K562 (cell line): ENCODE results near the gene PHF21A. TPM values are rescaled to one million over a fixed set of nuclear protein-coding genes. Genes with fewer than 3 reads are reported as not detected.

ENCODE experiments used
- BRD9 ChIP-seq: fragments of 450-650 bp; IDR thresholded peaks from 2 replicates; pipeline ENCODE4 v1.6.1; 2018; ENCODE audit warnings: low read depth; ENCODE audit not compliant: partially characterized antibody
- CCNT2 ChIP-seq: IDR thresholded peaks from 2 replicates; pipeline ENCODE4 v1.6.1; 2011; ENCODE audit warnings: borderline replicate concordance, low read depth, mild to moderate bottlenecking, moderate library complexity, mixed read lengths, low read length; ENCODE audit not compliant: insufficient read length; ENCODE audit errors: extremely low read depth
- CXXC5 ChIP-seq: fragments of 250-450 bp; sonication (Bioruptor Pico); IDR thresholded peaks from 2 replicates; pipeline ENCODE4 v1.8.0; 2022; ENCODE audit warnings: inconsistent platforms, mild to moderate bottlenecking, moderate library complexity
- ETV1 ChIP-seq: fragments of 450-650 bp; conservative IDR thresholded peaks from 2 replicates; pipeline ENCODE4 v1.6.1; 2016; ENCODE audit warnings: missing genetic modification characterization, control low read depth, low read depth, missing compliant biosample characterization
- HMGN3 ChIP-seq: IDR thresholded peaks from 2 replicates; pipeline ENCODE4 v1.6.1; 2011; ENCODE audit warnings: borderline replicate concordance, low read depth, mild to moderate bottlenecking, mixed read lengths, low read length; ENCODE audit not compliant: insufficient read length; ENCODE audit errors: extremely low read depth
- MCM3 ChIP-seq: fragments of 450-650 bp; IDR thresholded peaks from 2 replicates; pipeline ENCODE4 v1.6.1; 2016
- NCOA4 ChIP-seq: fragments of 450-650 bp; IDR thresholded peaks from 2 replicates; pipeline ENCODE4 v1.6.1; 2018; ENCODE audit warnings: mild to moderate bottlenecking; ENCODE audit not compliant: partially characterized antibody
- NFE2 ChIP-seq: IDR thresholded peaks from 2 replicates; pipeline ENCODE4 v1.6.1; 2014; ENCODE audit warnings: antibody characterized with exemption, low read depth
- NFRKB ChIP-seq: fragments of 450-650 bp; IDR thresholded peaks from 2 replicates; pipeline ENCODE4 v1.6.1; 2016; ENCODE audit warnings: low read depth
- RCOR1 ChIP-seq, 2 experiments: IDR thresholded peaks; 2 replicates each; pipeline ENCODE4 v1.6.1; 2012; ENCODE audit warnings: low read depth in 2 of 2, low read length in 2 of 2, borderline replicate concordance in 1 of 2, improper control_type of control experiment in 1 of 2
- SIN3B ChIP-seq: fragments of 450-650 bp; IDR thresholded peaks from 2 replicates; pipeline ENCODE4 v1.6.1; 2017; ENCODE audit warnings: low read depth, mild to moderate bottlenecking, moderate library complexity
- SNIP1 ChIP-seq: fragments of 450-650 bp; IDR thresholded peaks from 2 replicates; pipeline ENCODE4 v1.7.1; 2017; ENCODE audit warnings: low read depth, mild to moderate bottlenecking
- TBP ChIP-seq: optimal IDR thresholded peaks from 2 replicates; pipeline ENCODE3; 2011; ENCODE audit warnings: low read depth, low read length, improper control_type of control experiment
- ZC3H4 ChIP-seq: sonication (generic); formaldehyde crosslinking; IDR thresholded peaks from 2 replicates; pipeline ENCODE4 v1.9.0; 2021; ENCODE audit warnings: missing genetic modification reagents, borderline replicate concordance
- polyA plus RNA-seq, 8 experiments: library from polyadenylated mRNA; depleted of rRNA in 4 of 8; stranded (reverse) in 5 of 8; unstranded in 3 of 8; fragments of >200 nt; fragmentation: Nextera tagmentation in 2 of 8; fragmentation: Illumina TruSeq in 1 of 8; extraction: Ambion mirVana in 2 of 8; extraction: Trizol in 1 of 8; gene quantifications; 2 replicates each; pipeline versions ENCODE4 v1.2.1 to v1.2.3, GENCODE V29; 2011 to 2014; ENCODE audit warnings: inconsistent platforms in 1 of 8, missing spikeins in 1 of 8
- total RNA-seq, 7 experiments: library from RNA; depleted of rRNA in 6 of 7; stranded (reverse); fragments of >200 nt in 6 of 7; fragmentation: Illumina TruSeq in 2 of 7; extraction: Trizol in 2 of 7; gene quantifications; 2 replicates each; pipeline versions ENCODE4 v1.2.1 to v1.2.3, GENCODE V29; 2011 to 2021; ENCODE audit warnings: low replicate concordance in 1 of 7
- TF ChIP-seq, protein P1 (sequence below): fragments of 200-800 bp; sonication (Bioruptor generic); IDR thresholded peaks from 2 replicates; pipeline ENCODE4 v1.6.1; 2017; ENCODE audit warnings: missing genetic modification characterization, missing compliant biosample characterization
- TF ChIP-seq, protein P2 (sequence below): fragments of 450-650 bp; formaldehyde crosslinking; conservative IDR thresholded peaks from 2 replicates; pipeline ENCODE4 v1.4.0; 2022; ENCODE audit warnings: mild to moderate bottlenecking, missing genetic modification characterization
- TF ChIP-seq, protein P3 (sequence below), 2 experiments: fragments of 450-650 bp; conservative IDR thresholded peaks; 2 replicates each; pipeline ENCODE4 v1.6.1; 2017; ENCODE audit warnings: mild to moderate bottlenecking in 2 of 2, moderate library complexity in 2 of 2
- TF ChIP-seq, protein P4 (sequence below): conservative IDR thresholded peaks from 2 replicates; pipeline ENCODE4 v1.6.1; 2011; ENCODE audit warnings: low read depth, mild to moderate bottlenecking, low read length; ENCODE audit not compliant: control insufficient read depth
- TF ChIP-seq, protein P5 (sequence below): fragments of 450-650 bp; conservative IDR thresholded peaks from 2 replicates; pipeline ENCODE4 v1.6.1; 2016; ENCODE audit warnings: missing genetic modification characterization, low read depth, mild to moderate bottlenecking, missing compliant biosample characterization, moderate library complexity
- TF ChIP-seq, protein P6 (sequence below): fragments of 250-450 bp; sonication (Bioruptor Pico); IDR thresholded peaks from 2 replicates; pipeline ENCODE4 v1.4.0; 2020; ENCODE audit warnings: mild to moderate bottlenecking

The PHF21A gene
- total and polyA plus RNA-seq, 9 of the 15 experiments (the other 6 are each of a cell fraction or from before 2014, with no cell fraction given) = 1.5 to 32.4 (median 10.7) TPM

DNA sequence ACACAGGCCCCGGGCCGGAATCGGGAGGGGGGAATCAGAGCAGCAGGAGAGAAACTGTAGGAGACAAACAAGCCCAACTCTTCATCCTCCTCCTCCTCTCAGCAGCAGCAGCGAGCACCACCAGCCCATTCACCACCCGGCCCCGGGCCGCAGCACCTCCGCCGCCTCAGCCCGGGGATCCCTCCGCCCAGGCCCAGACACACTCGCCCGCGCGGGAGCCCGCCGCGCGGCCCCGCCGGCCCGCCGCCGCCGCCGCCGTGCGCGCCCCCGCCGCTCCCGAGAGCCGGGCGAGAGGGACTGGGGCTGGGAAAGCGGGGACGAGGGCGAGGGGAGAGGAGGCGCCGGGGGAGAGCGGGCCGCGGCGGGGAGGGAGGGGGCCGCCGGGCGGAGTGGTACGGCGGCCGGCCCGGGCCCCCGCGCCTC, at the start of gene PHF21A (continued):
- TF ChIP-seq, protein P1, sequence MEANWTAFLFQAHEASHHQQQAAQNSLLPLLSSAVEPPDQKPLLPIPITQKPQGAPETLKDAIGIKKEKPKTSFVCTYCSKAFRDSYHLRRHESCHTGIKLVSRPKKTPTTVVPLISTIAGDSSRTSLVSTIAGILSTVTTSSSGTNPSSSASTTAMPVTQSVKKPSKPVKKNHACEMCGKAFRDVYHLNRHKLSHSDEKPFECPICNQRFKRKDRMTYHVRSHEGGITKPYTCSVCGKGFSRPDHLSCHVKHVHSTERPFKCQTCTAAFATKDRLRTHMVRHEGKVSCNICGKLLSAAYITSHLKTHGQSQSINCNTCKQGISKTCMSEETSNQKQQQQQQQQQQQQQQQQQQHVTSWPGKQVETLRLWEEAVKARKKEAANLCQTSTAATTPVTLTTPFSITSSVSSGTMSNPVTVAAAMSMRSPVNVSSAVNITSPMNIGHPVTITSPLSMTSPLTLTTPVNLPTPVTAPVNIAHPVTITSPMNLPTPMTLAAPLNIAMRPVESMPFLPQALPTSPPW = peak; percentile 93
- TF ChIP-seq CXXC5 (CRISPR knock-in tag) (peak; percentile 51), NCOA4 (no peak), ZC3H4 (no peak), NFE2 (no peak), SIN3B (no peak), SNIP1 (no peak), NFRKB (no peak), HMGN3 (peak; percentile 7), MCM3 (no peak), BRD9 (no peak), CCNT2 (peak; percentile 32), TBP (peak; percentile 78), ETV1 (tag) (0 out of 2 replicates have a peak, but pooled peaks have one; percentile 24), RCOR1 (IDR thresholded peaks at IDR 0.05; ENCODE audit: borderline replicate concordance in 1 of 2, low read depth in 2 of 2, low read length in 2 of 2) (peak; percentile 25 to 82; a peak in 2 of 4 replicates)
- TF ChIP-seq, protein P2, sequence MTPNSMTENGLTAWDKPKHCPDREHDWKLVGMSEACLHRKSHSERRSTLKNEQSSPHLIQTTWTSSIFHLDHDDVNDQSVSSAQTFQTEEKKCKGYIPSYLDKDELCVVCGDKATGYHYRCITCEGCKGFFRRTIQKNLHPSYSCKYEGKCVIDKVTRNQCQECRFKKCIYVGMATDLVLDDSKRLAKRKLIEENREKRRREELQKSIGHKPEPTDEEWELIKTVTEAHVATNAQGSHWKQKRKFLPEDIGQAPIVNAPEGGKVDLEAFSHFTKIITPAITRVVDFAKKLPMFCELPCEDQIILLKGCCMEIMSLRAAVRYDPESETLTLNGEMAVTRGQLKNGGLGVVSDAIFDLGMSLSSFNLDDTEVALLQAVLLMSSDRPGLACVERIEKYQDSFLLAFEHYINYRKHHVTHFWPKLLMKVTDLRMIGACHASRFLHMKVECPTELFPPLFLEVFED (CRISPR knock-in tag) = no peak
- TF ChIP-seq, protein P3, sequence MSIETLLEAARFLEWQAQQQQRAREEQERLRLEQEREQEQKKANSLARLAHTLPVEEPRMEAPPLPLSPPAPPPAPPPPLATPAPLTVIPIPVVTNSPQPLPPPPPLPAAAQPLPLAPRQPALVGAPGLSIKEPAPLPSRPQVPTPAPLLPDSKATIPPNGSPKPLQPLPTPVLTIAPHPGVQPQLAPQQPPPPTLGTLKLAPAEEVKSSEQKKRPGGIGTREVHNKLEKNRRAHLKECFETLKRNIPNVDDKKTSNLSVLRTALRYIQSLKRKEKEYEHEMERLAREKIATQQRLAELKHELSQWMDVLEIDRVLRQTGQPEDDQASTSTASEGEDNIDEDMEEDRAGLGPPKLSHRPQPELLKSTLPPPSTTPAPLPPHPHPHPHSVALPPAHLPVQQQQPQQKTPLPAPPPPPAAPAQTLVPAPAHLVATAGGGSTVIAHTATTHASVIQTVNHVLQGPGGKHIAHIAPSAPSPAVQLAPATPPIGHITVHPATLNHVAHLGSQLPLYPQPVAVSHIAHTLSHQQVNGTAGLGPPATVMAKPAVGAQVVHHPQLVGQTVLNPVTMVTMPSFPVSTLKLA (conservative IDR thresholded peaks at IDR 0.05) = no peak
- TF ChIP-seq, protein P4, sequence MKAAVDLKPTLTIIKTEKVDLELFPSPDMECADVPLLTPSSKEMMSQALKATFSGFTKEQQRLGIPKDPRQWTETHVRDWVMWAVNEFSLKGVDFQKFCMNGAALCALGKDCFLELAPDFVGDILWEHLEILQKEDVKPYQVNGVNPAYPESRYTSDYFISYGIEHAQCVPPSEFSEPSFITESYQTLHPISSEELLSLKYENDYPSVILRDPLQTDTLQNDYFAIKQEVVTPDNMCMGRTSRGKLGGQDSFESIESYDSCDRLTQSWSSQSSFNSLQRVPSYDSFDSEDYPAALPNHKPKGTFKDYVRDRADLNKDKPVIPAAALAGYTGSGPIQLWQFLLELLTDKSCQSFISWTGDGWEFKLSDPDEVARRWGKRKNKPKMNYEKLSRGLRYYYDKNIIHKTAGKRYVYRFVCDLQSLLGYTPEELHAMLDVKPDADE = peak; percentile 27; the same call in 1 of the 2 replicates
- TF ChIP-seq, protein P5, sequence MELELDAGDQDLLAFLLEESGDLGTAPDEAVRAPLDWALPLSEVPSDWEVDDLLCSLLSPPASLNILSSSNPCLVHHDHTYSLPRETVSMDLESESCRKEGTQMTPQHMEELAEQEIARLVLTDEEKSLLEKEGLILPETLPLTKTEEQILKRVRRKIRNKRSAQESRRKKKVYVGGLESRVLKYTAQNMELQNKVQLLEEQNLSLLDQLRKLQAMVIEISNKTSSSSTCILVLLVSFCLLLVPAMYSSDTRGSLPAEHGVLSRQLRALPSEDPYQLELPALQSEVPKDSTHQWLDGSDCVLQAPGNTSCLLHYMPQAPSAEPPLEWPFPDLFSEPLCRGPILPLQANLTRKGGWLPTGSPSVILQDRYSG = no peak
- TF ChIP-seq, protein P6, sequence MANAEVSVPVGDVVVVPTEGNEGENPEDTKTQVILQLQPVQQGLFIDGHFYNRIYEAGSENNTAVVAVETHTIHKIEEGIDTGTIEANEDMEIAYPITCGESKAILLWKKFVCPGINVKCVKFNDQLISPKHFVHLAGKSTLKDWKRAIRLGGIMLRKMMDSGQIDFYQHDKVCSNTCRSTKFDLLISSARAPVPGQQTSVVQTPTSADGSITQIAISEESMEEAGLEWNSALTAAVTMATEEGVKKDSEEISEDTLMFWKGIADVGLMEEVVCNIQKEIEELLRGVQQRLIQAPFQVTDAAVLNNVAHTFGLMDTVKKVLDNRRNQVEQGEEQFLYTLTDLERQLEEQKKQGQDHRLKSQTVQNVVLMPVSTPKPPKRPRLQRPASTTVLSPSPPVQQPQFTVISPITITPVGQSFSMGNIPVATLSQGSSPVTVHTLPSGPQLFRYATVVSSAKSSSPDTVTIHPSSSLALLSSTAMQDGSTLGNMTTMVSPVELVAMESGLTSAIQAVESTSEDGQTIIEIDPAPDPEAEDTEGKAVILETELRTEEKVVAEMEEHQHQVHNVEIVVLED = no peak
